MM.1S (cell line): ENCODE results near the gene SLC29A3.

Experiments used
- EZH2 ChIP-seq: fragments of 300-600 bp; sonication (generic); optimal IDR thresholded peaks from 2 replicates; pipeline ENCODE3; 2017; ENCODE audit warnings: low read depth, mild to moderate bottlenecking, antibody characterized with exemption, low read length, mixed read lengths
- EZH2phosphoT487 ChIP-seq: fragments of 300-600 bp; sonication (generic); IDR thresholded peaks from 2 replicates; pipeline ENCODE4 v1.6.1; 2018; ENCODE audit warnings: antibody characterized with exemption, low read length
- TF ChIP-seq, protein P1 (sequence below): fragments of 300-600 bp; sonication (generic); IDR thresholded peaks from 2 replicates; pipeline ENCODE4 v1.5.1; 2016; ENCODE audit warnings: antibody characterized with exemption, low read length, mixed read lengths

DNA sequence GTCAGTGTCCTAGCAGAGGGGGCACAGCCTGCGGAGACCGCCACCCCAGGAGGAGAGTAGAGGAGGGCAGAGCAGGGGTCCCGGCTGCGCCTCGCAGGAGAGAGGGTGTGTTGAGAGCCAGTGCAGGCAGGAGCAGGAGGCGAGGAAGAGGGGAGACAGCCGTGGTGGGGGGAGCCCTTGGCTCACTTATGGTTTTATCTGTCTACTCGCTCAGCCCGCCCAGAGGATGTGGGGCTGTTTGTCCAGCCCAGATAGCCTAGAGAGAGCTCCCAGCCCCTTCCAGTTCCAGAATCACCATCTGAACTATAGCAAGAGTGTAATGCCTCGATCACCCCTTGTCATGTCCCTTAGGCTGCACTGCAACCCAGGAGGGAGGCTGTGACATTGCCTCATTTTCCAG is 26.6 kb downstream of the SLC29A3 start:
- TF ChIP-seq EZH2phosphoT487 (no peak), EZH2 (no peak)
- TF ChIP-seq, protein P1, sequence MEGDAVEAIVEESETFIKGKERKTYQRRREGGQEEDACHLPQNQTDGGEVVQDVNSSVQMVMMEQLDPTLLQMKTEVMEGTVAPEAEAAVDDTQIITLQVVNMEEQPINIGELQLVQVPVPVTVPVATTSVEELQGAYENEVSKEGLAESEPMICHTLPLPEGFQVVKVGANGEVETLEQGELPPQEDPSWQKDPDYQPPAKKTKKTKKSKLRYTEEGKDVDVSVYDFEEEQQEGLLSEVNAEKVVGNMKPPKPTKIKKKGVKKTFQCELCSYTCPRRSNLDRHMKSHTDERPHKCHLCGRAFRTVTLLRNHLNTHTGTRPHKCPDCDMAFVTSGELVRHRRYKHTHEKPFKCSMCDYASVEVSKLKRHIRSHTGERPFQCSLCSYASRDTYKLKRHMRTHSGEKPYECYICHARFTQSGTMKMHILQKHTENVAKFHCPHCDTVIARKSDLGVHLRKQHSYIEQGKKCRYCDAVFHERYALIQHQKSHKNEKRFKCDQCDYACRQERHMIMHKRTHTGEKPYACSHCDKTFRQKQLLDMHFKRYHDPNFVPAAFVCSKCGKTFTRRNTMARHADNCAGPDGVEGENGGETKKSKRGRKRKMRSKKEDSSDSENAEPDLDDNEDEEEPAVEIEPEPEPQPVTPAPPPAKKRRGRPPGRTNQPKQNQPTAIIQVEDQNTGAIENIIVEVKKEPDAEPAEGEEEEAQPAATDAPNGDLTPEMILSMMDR: no peak
